ENCODE results near the gene NCAM1.

DNA sequence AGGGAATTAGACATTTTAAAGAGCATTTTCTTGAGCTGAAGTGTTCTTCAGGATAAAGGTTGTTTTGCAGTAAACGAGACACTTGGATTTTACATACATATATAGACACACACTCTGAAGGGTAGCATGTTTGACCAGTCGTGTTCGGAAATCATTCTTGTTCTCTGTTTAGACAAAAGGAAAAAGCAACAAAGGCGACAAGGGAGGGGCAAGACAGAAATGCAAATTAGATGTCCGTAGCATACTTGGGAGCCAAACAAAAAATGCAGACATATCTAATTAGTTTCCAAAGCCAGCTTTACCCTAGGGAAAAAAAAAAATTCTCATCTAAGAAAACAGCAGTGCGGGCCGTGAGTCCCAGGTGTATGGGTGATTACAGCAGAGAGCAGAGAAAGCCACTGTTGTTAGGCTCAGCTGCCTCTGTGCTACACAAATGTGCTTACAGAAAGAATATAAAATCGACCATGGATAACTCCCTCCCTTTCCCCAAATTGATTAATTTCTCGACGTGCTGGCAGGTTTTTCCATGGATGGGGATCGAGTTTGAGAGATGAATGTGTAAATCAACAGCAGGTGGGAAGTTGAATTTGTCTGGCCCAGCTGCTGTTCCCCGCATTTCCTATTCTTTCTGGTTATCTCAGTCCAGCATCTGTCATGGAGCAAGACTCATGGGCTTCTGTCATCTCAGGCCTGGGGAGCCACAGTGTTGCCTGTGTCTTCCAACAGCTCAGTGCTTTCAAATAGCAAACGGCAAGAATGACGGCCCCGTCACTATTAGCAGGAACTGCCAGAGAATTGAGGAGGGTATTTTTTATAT lies 176.7 kb downstream of the NCAM1 start:
- no peak for TF ChIP-seq EP300 (IDR thresholded peaks at IDR 0.05)
- TF ChIP-seq, protein P1, sequence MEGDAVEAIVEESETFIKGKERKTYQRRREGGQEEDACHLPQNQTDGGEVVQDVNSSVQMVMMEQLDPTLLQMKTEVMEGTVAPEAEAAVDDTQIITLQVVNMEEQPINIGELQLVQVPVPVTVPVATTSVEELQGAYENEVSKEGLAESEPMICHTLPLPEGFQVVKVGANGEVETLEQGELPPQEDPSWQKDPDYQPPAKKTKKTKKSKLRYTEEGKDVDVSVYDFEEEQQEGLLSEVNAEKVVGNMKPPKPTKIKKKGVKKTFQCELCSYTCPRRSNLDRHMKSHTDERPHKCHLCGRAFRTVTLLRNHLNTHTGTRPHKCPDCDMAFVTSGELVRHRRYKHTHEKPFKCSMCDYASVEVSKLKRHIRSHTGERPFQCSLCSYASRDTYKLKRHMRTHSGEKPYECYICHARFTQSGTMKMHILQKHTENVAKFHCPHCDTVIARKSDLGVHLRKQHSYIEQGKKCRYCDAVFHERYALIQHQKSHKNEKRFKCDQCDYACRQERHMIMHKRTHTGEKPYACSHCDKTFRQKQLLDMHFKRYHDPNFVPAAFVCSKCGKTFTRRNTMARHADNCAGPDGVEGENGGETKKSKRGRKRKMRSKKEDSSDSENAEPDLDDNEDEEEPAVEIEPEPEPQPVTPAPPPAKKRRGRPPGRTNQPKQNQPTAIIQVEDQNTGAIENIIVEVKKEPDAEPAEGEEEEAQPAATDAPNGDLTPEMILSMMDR (IDR thresholded peaks at IDR 0.05) = no peak
- no peak for TF ChIP-seq POLR2AphosphoS5 (IDR thresholded peaks at IDR 0.05)

Data from upper lobe of left lung (tissue), 4 donors.